SK-N-SH (cell line): ENCODE data around the gene MYO1D. TPM values are rescaled to one million over a fixed set of nuclear protein-coding genes. Genes with fewer than 3 reads are reported as not detected.
A peak's percentile ranks its signal among the peaks of the same experiment; 100 is the strongest.

Experiments used
- CTCF ChIA-PET: fragments of 300-600, 350-600 bp; formaldehyde crosslinking; extraction: SDS; loops from one replicate; lab custom pipeline; 2021; lab: Yijun Ruan, JAX
- POLR2A ChIA-PET: fragments of 350-600 bp; sonication (Branson Sonifier 250); formaldehyde crosslinking; extraction: SDS; loops from one replicate; lab custom pipeline; 2020; ENCODE audit warnings: antibody characterized with exemption, inconsistent platforms; lab: Yijun Ruan, JAX
- DNase-seq: peaks from one replicate; pipeline ENCODE4 v3.0.0; 2012
- H2AFZ ChIP-seq: fragments of 200-600 bp; sonication (generic); 2 replicates; pipeline ENCODE4 v1.8.1; 2016; ENCODE audit warnings: antibody characterized with exemption, mild to moderate bottlenecking, low read depth
- H3F3A ChIP-seq: fragments of 200-600 bp; sonication (generic); replicated peaks from 2 replicates; pipeline ENCODE3; 2016; ENCODE audit warnings: antibody characterized with exemption, mild to moderate bottlenecking; ENCODE audit not compliant: insufficient read depth
- H3K27ac ChIP-seq, 2 experiments: fragments of 200-500 bp in 1 of 2; fragments of 200-600 bp in 1 of 2; sonication (Bioruptor generic) in 1 of 2; sonication (generic), shearing (Covaris generic) in 1 of 2; 2 replicates each; pipeline versions ENCODE4 v1.5.1 to v1.6.1; 2014 to 2016; ENCODE audit warnings: low read depth in 2 of 2, inconsistent platforms in 1 of 2, low read length in 1 of 2, mild to moderate bottlenecking in 1 of 2, mixed read lengths in 1 of 2
- H3K27me3 ChIP-seq: fragments of 200-600 bp; sonication (generic), shearing (Covaris generic); 2 replicates; pipeline ENCODE4 v1.6.1; 2016; ENCODE audit warnings: mixed run types; ENCODE audit not compliant: insufficient read depth
- H3K36me3 ChIP-seq, 2 experiments: fragments of 200-500 bp in 1 of 2; fragments of 200-600 bp in 1 of 2; sonication (Bioruptor generic) in 1 of 2; sonication (generic) in 1 of 2; replicated peaks in 1 of 2; 2 replicates each; pipeline versions ENCODE3 to v1.5.1; 2014 to 2016; ENCODE audit warnings: low read length in 1 of 2, mild to moderate bottlenecking in 1 of 2; ENCODE audit not compliant: insufficient read depth in 2 of 2, control insufficient read depth in 1 of 2
- H3K4me1 ChIP-seq, 2 experiments: fragments of 200-500 bp in 1 of 2; fragments of 200-600 bp in 1 of 2; sonication (Bioruptor generic) in 1 of 2; sonication (generic), shearing (Covaris generic) in 1 of 2; 2 replicates each; pipeline versions ENCODE4 v1.5.1 to v1.6.1; 2014 to 2016; ENCODE audit warnings: low read depth in 1 of 2, low read length in 1 of 2, mixed run types in 1 of 2; ENCODE audit not compliant: insufficient read depth in 2 of 2, control insufficient read depth in 1 of 2
- H3K4me2 ChIP-seq: fragments of 200-600 bp; sonication (generic), shearing (Covaris generic); 2 replicates; pipeline ENCODE4 v1.6.1; 2017; ENCODE audit warnings: mixed run types
- H3K4me3 ChIP-seq, 2 experiments: fragments of 200-500 bp in 1 of 2; fragments of 200-600 bp in 1 of 2; sonication (Bioruptor generic) in 1 of 2; sonication (generic), shearing (Covaris generic) in 1 of 2; 2 replicates each; pipeline versions ENCODE4 v1.5.1 to v1.8.1; 2014 to 2016; ENCODE audit warnings: low read depth in 2 of 2, inconsistent platforms in 1 of 2, low read length in 1 of 2, mild to moderate bottlenecking in 1 of 2, mixed read lengths in 1 of 2, moderate library complexity in 1 of 2
- H3K79me2 ChIP-seq: fragments of 200-600 bp; sonication (generic); 2 replicates; pipeline ENCODE4 v1.8.1; 2017; ENCODE audit warnings: mild to moderate bottlenecking; ENCODE audit not compliant: insufficient read depth
- H3K9ac ChIP-seq: fragments of 200-600 bp; sonication (generic); 2 replicates; pipeline ENCODE4 v1.6.1; 2017; ENCODE audit warnings: mixed run types
- H3K9me2 ChIP-seq: fragments of 200-600 bp; sonication (generic); 2 replicates; pipeline ENCODE4 v1.6.1; 2017; ENCODE audit warnings: mixed run types
- H3K9me3 ChIP-seq: fragments of 200-600 bp; sonication (generic); 2 replicates; pipeline ENCODE4 v1.6.1; 2017; ENCODE audit warnings: mixed run types, mild to moderate bottlenecking, moderate library complexity
- H4K20me1 ChIP-seq: fragments of 200-600 bp; sonication (generic); 2 replicates; pipeline ENCODE4 v1.6.1; 2017; ENCODE audit warnings: mild to moderate bottlenecking, mixed run types; ENCODE audit not compliant: insufficient read depth
- CHD2 ChIP-seq: fragments of 150-350 bp; IDR thresholded peaks from 2 replicates; pipeline ENCODE4 v1.6.1; 2018; ENCODE audit warnings: low read length; ENCODE audit not compliant: partially characterized antibody
- ELF1 ChIP-seq: IDR thresholded peaks from 2 replicates; pipeline ENCODE4 v1.4.0; 2012
- EP300 ChIP-seq, 2 experiments: IDR thresholded peaks; 2 replicates each; pipeline versions ENCODE4 v1.4.0 to v1.6.1; 2012; ENCODE audit warnings: borderline replicate concordance in 1 of 2, low read depth in 1 of 2, low read length in 1 of 2
- EZH2phosphoT487 ChIP-seq: fragments of 200-600 bp; sonication (generic); IDR thresholded peaks from 2 replicates; pipeline ENCODE4 v1.6.1; 2017; ENCODE audit warnings: low read depth, mixed run types, mild to moderate bottlenecking, antibody characterized with exemption, moderate library complexity, borderline replicate concordance
- FOSL2 ChIP-seq: IDR thresholded peaks from 2 replicates; pipeline ENCODE4 v1.4.0; 2012; ENCODE audit warnings: low read depth, mild to moderate bottlenecking, moderate library complexity, borderline replicate concordance
- FOXJ3 ChIP-seq: sonication (generic); formaldehyde crosslinking; IDR thresholded peaks from 2 replicates; pipeline ENCODE4 v1.5.1; 2020; ENCODE audit warnings: mild to moderate bottlenecking, missing genetic modification reagents
- FOXM1 ChIP-seq: IDR thresholded peaks from 2 replicates; pipeline ENCODE4 v1.4.0; 2012; ENCODE audit warnings: low read depth, mild to moderate bottlenecking
- GABPA ChIP-seq: IDR thresholded peaks from 2 replicates; pipeline ENCODE4 v1.4.0; 2012; ENCODE audit warnings: low read depth, mild to moderate bottlenecking
- GATA2 ChIP-seq: sonication (generic); formaldehyde crosslinking; IDR thresholded peaks from 2 replicates; pipeline ENCODE4 v1.5.0; 2020; ENCODE audit warnings: mild to moderate bottlenecking, missing genetic modification reagents
- JUND ChIP-seq: IDR thresholded peaks from 2 replicates; pipeline ENCODE4 v1.4.0; 2012
- NFIC ChIP-seq: IDR thresholded peaks from 2 replicates; pipeline ENCODE4 v1.4.0; 2012; ENCODE audit warnings: borderline replicate concordance
- NRF1 ChIP-seq: IDR thresholded peaks from 2 replicates; pipeline ENCODE4 v1.6.1; 2012; ENCODE audit warnings: low read depth, mild to moderate bottlenecking, low read length
- POLR2AphosphoS5 ChIP-seq: IDR thresholded peaks from 2 replicates; pipeline ENCODE4 v1.6.1; 2012; ENCODE audit warnings: low read depth, low read length
- RCOR1 ChIP-seq: fragments of 150-350 bp; IDR thresholded peaks from 2 replicates; pipeline ENCODE4 v1.6.1; 2017; ENCODE audit warnings: antibody characterized with exemption, low read length
- SMC3 ChIP-seq: IDR thresholded peaks from 2 replicates; pipeline ENCODE4 v1.6.1; 2012; ENCODE audit warnings: low read depth, low read length, improper control_type of control experiment
- TAF1 ChIP-seq: IDR thresholded peaks from 2 replicates; pipeline ENCODE4 v1.6.1; 2012; ENCODE audit warnings: low read depth, mild to moderate bottlenecking, low read length, moderate library complexity, borderline replicate concordance
- TCF12 ChIP-seq: IDR thresholded peaks from 2 replicates; pipeline ENCODE4 v1.4.0; 2012
- TEAD4 ChIP-seq: IDR thresholded peaks from 2 replicates; pipeline ENCODE4 v1.4.0; 2012; ENCODE audit warnings: mild to moderate bottlenecking, borderline replicate concordance; ENCODE audit not compliant: insufficient read depth
- WGBS: methylation state at CpG from one replicate; pipeline ENCODE4 v1.1.6; 2017; ENCODE audit warnings: low lambda C conversion rate; 5-methylcytosine and 5-hydroxymethylcytosine counted together
- polyA plus RNA-seq, 3 experiments: library from polyadenylated mRNA; depleted of rRNA; stranded (reverse); fragments of >200 nt; gene quantifications; 2 replicates each; pipeline ENCODE4 v1.2.3, GENCODE V29; 2012
- TF ChIP-seq, protein P1 (sequence below): fragments of 200-600 bp; sonication (generic); IDR thresholded peaks from 2 replicates; pipeline ENCODE4 v1.6.1; 2017; ENCODE audit warnings: antibody characterized with exemption, mild to moderate bottlenecking, moderate library complexity
- TF ChIP-seq, protein P2 (sequence below): IDR thresholded peaks from 2 replicates; pipeline ENCODE4 v1.4.0; 2012; ENCODE audit warnings: low read depth
- TF ChIP-seq, protein P3 (sequence below): fragments of 150-350 bp; IDR thresholded peaks from 2 replicates; pipeline ENCODE4 v1.6.1; 2016; ENCODE audit warnings: mild to moderate bottlenecking, low read depth, low read length
- TF ChIP-seq, protein P4 (sequence below): IDR thresholded peaks from 2 replicates; pipeline ENCODE4 v1.4.0; 2012; ENCODE audit warnings: low read depth, borderline replicate concordance
- TF ChIP-seq, protein P5 (sequence below): IDR thresholded peaks from 2 replicates; pipeline ENCODE4; 2012

MYO1D gene
- polyA plus RNA-seq, 1 of the 3 experiments (the other 2 are of a cell fraction) = 20.4 TPM

DNA sequence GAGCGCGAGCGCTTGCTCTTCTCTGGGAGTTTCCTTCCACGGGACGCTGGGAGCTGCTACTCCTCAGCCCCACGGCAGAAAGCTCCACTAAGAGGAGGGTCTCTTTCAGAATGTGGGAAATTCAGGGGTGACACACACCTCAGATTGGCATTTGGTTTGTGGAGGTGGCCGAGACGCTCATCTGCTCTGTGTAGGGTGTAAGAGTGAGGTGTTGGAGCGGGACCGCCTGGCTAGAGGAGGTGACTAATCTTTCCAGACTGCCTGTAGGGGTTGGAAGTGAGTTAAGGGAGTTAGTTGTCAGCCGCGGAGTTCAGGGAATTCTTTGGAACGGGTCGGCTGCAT is 431.9 kb downstream of the MYO1D start (continued):
- TF ChIP-seq EP300 (IDR thresholded peaks at IDR 0.05; ENCODE audit: borderline replicate concordance in 1 of 2, low read depth in 1 of 2, low read length in 1 of 2) (no peak), FOXM1 (no peak), EZH2phosphoT487 (no peak), FOSL2 (peak; percentile 23; the same call in 1 of the 2 replicates), RCOR1 (no peak), NRF1 (no peak), ELF1 (no peak), TCF12 (no peak), GABPA (no peak), FOXJ3 (CRISPR knock-in tag) (no peak), NFIC (no peak), POLR2AphosphoS5 (no peak)
- TF ChIP-seq, all 33 proteins: peak for 4

DNA sequence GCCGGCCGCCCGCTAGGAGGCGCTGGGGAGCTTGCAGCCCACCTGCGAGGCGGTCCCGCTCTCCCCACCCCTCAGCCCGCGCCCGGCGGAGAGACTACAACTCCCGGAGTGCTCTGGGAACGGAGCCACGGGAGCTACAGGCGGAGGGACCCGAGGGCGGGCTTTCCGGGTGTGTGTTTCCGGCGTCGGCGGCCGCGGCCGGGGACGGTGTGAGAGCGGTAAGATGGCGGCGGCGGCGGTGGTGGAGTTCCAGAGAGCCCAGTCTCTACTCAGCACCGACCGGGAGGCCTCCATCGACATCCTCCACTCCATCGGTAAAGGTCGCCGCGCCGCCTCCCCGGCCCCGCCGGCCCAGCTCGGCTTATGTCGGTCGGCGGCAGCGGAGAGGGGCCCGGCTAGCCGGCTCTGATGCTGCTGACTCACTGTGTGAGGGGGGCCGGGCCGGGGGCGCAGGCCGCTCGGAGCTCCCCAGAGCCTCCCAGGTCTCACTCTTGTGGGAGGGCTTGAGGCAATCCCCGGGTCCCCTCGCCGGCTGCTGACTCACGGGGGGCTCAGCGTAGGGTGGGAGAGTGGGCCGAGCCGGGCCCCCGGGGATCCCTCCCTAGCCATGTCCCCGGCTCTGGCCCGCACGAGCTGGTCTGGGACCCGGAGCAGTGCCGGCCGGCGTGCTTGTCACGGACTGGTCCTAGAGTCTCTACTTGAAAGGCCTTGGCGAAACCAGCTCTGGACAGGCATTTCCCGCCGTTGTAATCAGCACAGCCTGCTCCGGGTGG is 432.4 kb downstream of the MYO1D start, which contains the start of gene PSMD11:
PSMD11 (plus strand) TSS at position 210 of the 773 bp plus-strand sequence; CDS start at position 224, 14 bp downstream.
- WGBS = under 1% methylated on average over 30 of the region's 74 CpGs
- POLR2A ChIA-PET = interaction anchor here (0.9 to 1.5 kb wide), 3 partner anchors 14 to 43 kb away, joined by 3 to 9 read pairs (median 5); partner anchors contain the start of gene CDK5R1
- TF ChIP-seq SMC3 (no peak), TAF1 (peak; percentile 87; the same call in 1 of the 2 replicates), EP300 (IDR thresholded peaks at IDR 0.05; ENCODE audit: borderline replicate concordance in 1 of 2, low read depth in 1 of 2, low read length in 1 of 2) (peak in 1 of 2 experiments; percentile 24; a peak in 1 of 4 replicates), FOXJ3 (CRISPR knock-in tag) (no peak), TCF12 (peak; percentile 32; the same call in 1 of the 2 replicates), NFIC (no peak), GABPA (peak; percentile 97), TEAD4 (no peak), NRF1 (no peak), FOXM1 (no peak), GATA2 (CRISPR knock-in tag) (no peak), RCOR1 (no peak), POLR2AphosphoS5 (peak; percentile 80), EZH2phosphoT487 (no peak), CHD2 (peak; percentile 88), JUND (no peak)
- TF ChIP-seq, protein P1, sequence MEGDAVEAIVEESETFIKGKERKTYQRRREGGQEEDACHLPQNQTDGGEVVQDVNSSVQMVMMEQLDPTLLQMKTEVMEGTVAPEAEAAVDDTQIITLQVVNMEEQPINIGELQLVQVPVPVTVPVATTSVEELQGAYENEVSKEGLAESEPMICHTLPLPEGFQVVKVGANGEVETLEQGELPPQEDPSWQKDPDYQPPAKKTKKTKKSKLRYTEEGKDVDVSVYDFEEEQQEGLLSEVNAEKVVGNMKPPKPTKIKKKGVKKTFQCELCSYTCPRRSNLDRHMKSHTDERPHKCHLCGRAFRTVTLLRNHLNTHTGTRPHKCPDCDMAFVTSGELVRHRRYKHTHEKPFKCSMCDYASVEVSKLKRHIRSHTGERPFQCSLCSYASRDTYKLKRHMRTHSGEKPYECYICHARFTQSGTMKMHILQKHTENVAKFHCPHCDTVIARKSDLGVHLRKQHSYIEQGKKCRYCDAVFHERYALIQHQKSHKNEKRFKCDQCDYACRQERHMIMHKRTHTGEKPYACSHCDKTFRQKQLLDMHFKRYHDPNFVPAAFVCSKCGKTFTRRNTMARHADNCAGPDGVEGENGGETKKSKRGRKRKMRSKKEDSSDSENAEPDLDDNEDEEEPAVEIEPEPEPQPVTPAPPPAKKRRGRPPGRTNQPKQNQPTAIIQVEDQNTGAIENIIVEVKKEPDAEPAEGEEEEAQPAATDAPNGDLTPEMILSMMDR = no peak
- TF ChIP-seq, protein P2, sequence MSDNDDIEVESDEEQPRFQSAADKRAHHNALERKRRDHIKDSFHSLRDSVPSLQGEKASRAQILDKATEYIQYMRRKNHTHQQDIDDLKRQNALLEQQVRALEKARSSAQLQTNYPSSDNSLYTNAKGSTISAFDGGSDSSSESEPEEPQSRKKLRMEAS = peak; percentile 89
- TF ChIP-seq, protein P3, sequence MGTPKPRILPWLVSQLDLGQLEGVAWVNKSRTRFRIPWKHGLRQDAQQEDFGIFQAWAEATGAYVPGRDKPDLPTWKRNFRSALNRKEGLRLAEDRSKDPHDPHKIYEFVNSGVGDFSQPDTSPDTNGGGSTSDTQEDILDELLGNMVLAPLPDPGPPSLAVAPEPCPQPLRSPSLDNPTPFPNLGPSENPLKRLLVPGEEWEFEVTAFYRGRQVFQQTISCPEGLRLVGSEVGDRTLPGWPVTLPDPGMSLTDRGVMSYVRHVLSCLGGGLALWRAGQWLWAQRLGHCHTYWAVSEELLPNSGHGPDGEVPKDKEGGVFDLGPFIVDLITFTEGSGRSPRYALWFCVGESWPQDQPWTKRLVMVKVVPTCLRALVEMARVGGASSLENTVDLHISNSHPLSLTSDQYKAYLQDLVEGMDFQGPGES = peak; percentile 14; the same call in 1 of the 2 replicates
- TF ChIP-seq, protein P4, sequence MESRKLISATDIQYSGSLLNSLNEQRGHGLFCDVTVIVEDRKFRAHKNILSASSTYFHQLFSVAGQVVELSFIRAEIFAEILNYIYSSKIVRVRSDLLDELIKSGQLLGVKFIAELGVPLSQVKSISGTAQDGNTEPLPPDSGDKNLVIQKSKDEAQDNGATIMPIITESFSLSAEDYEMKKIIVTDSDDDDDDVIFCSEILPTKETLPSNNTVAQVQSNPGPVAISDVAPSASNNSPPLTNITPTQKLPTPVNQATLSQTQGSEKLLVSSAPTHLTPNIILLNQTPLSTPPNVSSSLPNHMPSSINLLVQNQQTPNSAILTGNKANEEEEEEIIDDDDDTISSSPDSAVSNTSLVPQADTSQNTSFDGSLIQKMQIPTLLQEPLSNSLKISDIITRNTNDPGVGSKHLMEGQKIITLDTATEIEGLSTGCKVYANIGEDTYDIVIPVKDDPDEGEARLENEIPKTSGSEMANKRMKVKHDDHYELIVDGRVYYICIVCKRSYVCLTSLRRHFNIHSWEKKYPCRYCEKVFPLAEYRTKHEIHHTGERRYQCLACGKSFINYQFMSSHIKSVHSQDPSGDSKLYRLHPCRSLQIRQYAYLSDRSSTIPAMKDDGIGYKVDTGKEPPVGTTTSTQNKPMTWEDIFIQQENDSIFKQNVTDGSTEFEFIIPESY = 0 out of 2 replicates have a peak, but pooled peaks have one; percentile 42
- TF ChIP-seq, protein P5, sequence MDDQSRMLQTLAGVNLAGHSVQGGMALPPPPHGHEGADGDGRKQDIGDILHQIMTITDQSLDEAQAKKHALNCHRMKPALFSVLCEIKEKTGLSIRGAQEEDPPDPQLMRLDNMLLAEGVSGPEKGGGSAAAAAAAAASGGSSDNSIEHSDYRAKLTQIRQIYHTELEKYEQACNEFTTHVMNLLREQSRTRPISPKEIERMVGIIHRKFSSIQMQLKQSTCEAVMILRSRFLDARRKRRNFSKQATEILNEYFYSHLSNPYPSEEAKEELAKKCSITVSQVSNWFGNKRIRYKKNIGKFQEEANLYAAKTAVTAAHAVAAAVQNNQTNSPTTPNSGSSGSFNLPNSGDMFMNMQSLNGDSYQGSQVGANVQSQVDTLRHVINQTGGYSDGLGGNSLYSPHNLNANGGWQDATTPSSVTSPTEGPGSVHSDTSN = no peak; the same call in 1 of the 2 replicates

More for the DNA sequence above, 432.4 kb downstream of the MYO1D start, which contains the start of gene PSMD11:
- H3K27ac ChIP-seq = peak within 1 kb of the TSS; percentile 80 to 85
- H3K27me3 ChIP-seq = no peaks in the 10 kb centered on the region
- peaks cover 21 to 28% of the 10 kb centered on the region in 2 experiments for H3K36me3 ChIP-seq
- H2AFZ ChIP-seq = peak within 1 kb of the TSS; percentile 92
- H3K4me3 ChIP-seq = peak within 1 kb of the TSS; percentile 82 to 96
- no peaks in the 10 kb centered on the region for H3K9me3 ChIP-seq
- H3K9ac ChIP-seq = peak within 1 kb of the TSS; percentile 95
- H3K79me2 ChIP-seq = peaks cover 51% of the 10 kb centered on the region
- CTCF ChIA-PET = interaction anchor here (0.6 to 4.8 kb wide), 35 partner anchors 9 to 1018 kb away, joined by 3 to 56 read pairs (median 4); partner anchors contain the start of gene CDK5R1
- DNase-seq = peak; percentile 99
- H3K4me1 ChIP-seq = peaks cover 14% of the 10 kb centered on the region in 2 experiments; a peak in 3 of 4 replicates
- peak within 1 kb of the TSS; percentile 95 for H3K4me2 ChIP-seq
- no peaks in the 10 kb centered on the region for H3F3A ChIP-seq
- H3K9me2 ChIP-seq = no peaks in the 10 kb centered on the region
- peaks cover 41% of the 10 kb centered on the region for H4K20me1 ChIP-seq
